Karpas-422 (cell line): ENCODE results near the gene PTH. TPM values are rescaled to one million over a fixed set of nuclear protein-coding genes. Genes with fewer than 3 reads are reported as not detected.
A peak's percentile ranks its signal among the peaks of the same experiment; 100 is the strongest.

Source experiments
- DNase-seq: peaks from one replicate; pipeline ENCODE4 v3.0.0-alpha.2; 2015
- H2AFZ ChIP-seq: fragments of 200-600 bp; sonication (generic); 2 replicates; pipeline ENCODE4 v1.6.1; 2014; ENCODE audit warnings: antibody characterized with exemption, low read length, mixed read lengths
- H3K27ac ChIP-seq: fragments of 200-600 bp; sonication (generic); 2 replicates; pipeline ENCODE4 v1.5.1; 2014; ENCODE audit warnings: mild to moderate bottlenecking, low read length, moderate library complexity
- H3K27me3 ChIP-seq: fragments of 200-600 bp; sonication (generic); 2 replicates; pipeline ENCODE4 v1.6.1; 2014; ENCODE audit warnings: low read length, mixed read lengths
- H3K36me3 ChIP-seq: fragments of 200-600 bp; sonication (generic); 2 replicates; pipeline ENCODE4 v1.6.1; 2014; ENCODE audit warnings: low read length, mixed read lengths; ENCODE audit not compliant: insufficient read depth
- H3K4me1 ChIP-seq: fragments of 200-600 bp; sonication (generic); 2 replicates; pipeline ENCODE4 v1.6.1; 2014; ENCODE audit warnings: mild to moderate bottlenecking, low read length, mixed read lengths
- H3K4me2 ChIP-seq: fragments of 200-600 bp; sonication (generic); 2 replicates; pipeline ENCODE4 v1.6.1; 2014; ENCODE audit warnings: low read length, low read depth, mild to moderate bottlenecking; ENCODE audit not compliant: poor library complexity, severe bottlenecking
- H3K4me3 ChIP-seq: fragments of 200-600 bp; sonication (generic); 2 replicates; pipeline ENCODE4 v1.5.1; 2014; ENCODE audit warnings: mild to moderate bottlenecking, antibody characterized with exemption, low read length, mixed read lengths
- H3K79me2 ChIP-seq: fragments of 200-600 bp; sonication (generic); 2 replicates; pipeline ENCODE4 v1.6.1; 2014; ENCODE audit warnings: mild to moderate bottlenecking, low read length, mixed read lengths
- H3K9ac ChIP-seq: fragments of 200-600 bp; sonication (generic); 2 replicates; pipeline ENCODE4 v1.6.0; 2014; ENCODE audit warnings: low read length
- H3K9me2 ChIP-seq: fragments of 200-600 bp; sonication (generic), shearing (Covaris generic); replicated peaks from 2 replicates; pipeline ENCODE4 v1.6.0; 2014; ENCODE audit warnings: mild to moderate bottlenecking, low read length, moderate library complexity; ENCODE audit not compliant: insufficient read depth
- H3K9me3 ChIP-seq: fragments of 300-700, 200-600 bp; sonication (generic); 2 replicates; pipeline ENCODE4 v1.6.1; 2014; ENCODE audit warnings: low read length, mixed read lengths
- H4K20me1 ChIP-seq: fragments of 200-600 bp; sonication (generic); 2 replicates; pipeline ENCODE4 v1.6.1; 2014; ENCODE audit warnings: mild to moderate bottlenecking, antibody characterized with exemption, low read length, low read depth; ENCODE audit not compliant: insufficient read depth
- total RNA-seq: library from RNA; depleted of rRNA; stranded (reverse); fragments of >200 nt; shearing (Covaris generic); gene quantifications from 2 replicates; pipeline ENCODE4 v1.2.3, GENCODE V29; 2014; ENCODE audit warnings: low replicate concordance

PTH gene
- total RNA-seq, 1 experiment from 2014 or later = not detected

DNA sequence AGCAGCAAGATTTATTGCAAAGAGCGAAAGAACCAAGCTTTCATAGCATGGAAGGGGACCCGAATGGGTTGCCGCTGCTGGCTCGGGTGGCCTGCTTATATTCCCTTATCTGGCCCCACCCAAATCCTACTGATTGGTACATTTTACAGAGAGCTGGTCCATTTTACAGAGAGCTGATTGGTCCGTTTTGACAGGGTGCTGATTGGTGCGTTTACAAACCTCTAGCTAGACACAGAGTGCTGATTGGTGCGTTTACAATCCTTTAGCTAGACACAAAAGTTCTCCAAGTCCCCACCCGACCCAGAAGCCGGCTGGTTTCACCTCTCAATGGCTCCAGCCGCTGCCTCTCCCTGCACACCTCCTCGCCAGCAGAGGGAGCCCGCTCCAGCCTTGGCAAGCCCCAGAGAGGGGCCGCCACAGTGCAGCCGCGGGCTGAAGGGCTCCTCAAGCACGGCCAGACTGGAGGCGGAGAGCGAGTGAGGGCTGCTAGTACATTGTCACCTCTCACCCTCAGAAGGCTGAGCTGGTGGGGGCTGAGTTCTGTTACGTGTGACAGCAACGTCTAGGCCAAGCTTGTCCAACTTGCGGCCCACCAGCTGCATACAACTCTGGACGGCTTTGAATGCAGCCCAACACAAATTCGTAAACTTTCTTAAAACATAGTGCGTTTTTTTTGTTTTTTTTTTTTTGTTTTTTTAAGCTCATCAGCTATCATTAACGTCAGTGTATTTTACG lies 8.7 kb downstream of the PTH start:
- H3K27me3 ChIP-seq = no peaks in the 10 kb centered on the region
- no peak overlapping the region for H2AFZ ChIP-seq
- H3K79me2 ChIP-seq = no peaks in the 10 kb centered on the region
- no peaks in the 10 kb centered on the region for H3K36me3 ChIP-seq
- peak; percentile 76 for DNase-seq
- no peak overlapping the region for H3K9ac ChIP-seq
- H4K20me1 ChIP-seq = no peaks in the 10 kb centered on the region
- H3K4me2 ChIP-seq = no peak overlapping the region
- H3K9me3 ChIP-seq = no peaks in the 10 kb centered on the region
- no peak overlapping the region for H3K4me3 ChIP-seq
- H3K27ac ChIP-seq = no peak overlapping the region
- H3K9me2 ChIP-seq = no peaks in the 10 kb centered on the region
- no peaks in the 10 kb centered on the region for H3K4me1 ChIP-seq

- Histone ChIP-seq H3K4me1 (no peaks in the 10 kb centered on the region), H3K79me2 (no peaks in the 10 kb centered on the region), H3K9me2 (no peaks in the 10 kb centered on the region), H3K36me3 (no peaks in the 10 kb centered on the region), H3K27me3 (no peaks in the 10 kb centered on the region; the same call in 1 of the 2 replicates), H4K20me1 (no peaks in the 10 kb centered on the region), H3K9ac (no peak overlapping the region), H3K27ac (no peak overlapping the region), H3K4me3 (no peak overlapping the region), H3K4me2 (no peak overlapping the region), H3K9me3 (no peaks in the 10 kb centered on the region), H2AFZ (no peak overlapping the region)
- no peak for DNase-seq
Observed at GRCh38 chr11:13480198-13480597, 15.6 kb downstream of the PTH start.

DNA sequence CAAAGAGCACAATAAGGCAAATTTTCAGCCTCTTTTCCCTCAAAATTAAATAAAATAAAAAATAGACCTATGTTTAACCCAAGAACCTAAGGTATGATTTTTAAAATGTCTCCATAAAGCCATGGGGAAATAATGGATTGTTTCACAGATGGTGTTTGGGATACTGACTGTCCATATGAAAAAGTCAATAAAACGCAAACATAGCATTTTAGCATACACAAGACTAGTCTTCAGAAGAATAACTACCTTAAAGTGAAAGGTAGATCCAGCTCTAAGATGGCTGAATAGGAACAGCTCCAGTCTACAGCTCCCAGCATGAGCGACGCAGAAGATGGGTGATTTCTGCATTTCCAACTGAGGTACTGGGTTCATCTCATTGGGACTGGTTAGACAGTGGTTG lies 16.1 kb downstream of the PTH start:
- no peak overlapping the region for H3K9ac ChIP-seq
- H3K79me2 ChIP-seq = no peaks in the 10 kb centered on the region
- no peaks in the 10 kb centered on the region for H3K36me3 ChIP-seq
- no peaks in the 10 kb centered on the region for H3K9me3 ChIP-seq
- no peaks in the 10 kb centered on the region for H3K9me2 ChIP-seq
- no peak overlapping the region for H3K4me2 ChIP-seq
- H2AFZ ChIP-seq = no peak overlapping the region
- no peaks in the 10 kb centered on the region for H3K4me1 ChIP-seq
- H3K4me3 ChIP-seq = no peak overlapping the region
- H4K20me1 ChIP-seq = no peaks in the 10 kb centered on the region
- H3K27me3 ChIP-seq = no peaks in the 10 kb centered on the region; the same call in 1 of the 2 replicates
- no peak overlapping the region for H3K27ac ChIP-seq
- DNase-seq = no peak

GRCh38 chr11:13475091-13475490 lies 20.7 kb downstream of the PTH start:
- Histone ChIP-seq H3K36me3 (no peaks in the 10 kb centered on the region), H3K79me2 (no peaks in the 10 kb centered on the region), H3K27ac (no peak overlapping the region), H3K4me3 (no peak overlapping the region), H2AFZ (no peak overlapping the region), H3K9ac (no peak overlapping the region), H3K4me1 (no peaks in the 10 kb centered on the region), H3K27me3 (no peaks in the 10 kb centered on the region; the same call in 1 of the 2 replicates), H3K4me2 (no peak overlapping the region), H3K9me3 (no peaks in the 10 kb centered on the region), H4K20me1 (no peaks in the 10 kb centered on the region), H3K9me2 (no peaks in the 10 kb centered on the region)
- DNase-seq = no peak

GRCh38 chr11:13473013-13473722 lies 22.6 kb downstream of the PTH start:
- H3K27me3 ChIP-seq = no peaks in the 10 kb centered on the region; the same call in 1 of the 2 replicates
- H3K9me2 ChIP-seq = no peaks in the 10 kb centered on the region
- no peak for DNase-seq
- no peaks in the 10 kb centered on the region for H3K79me2 ChIP-seq
- H3K9ac ChIP-seq = no peak overlapping the region
- H3K4me3 ChIP-seq = no peak overlapping the region
- H3K36me3 ChIP-seq = no peaks in the 10 kb centered on the region
- H2AFZ ChIP-seq = no peak overlapping the region
- H3K27ac ChIP-seq = no peak overlapping the region
- H3K4me2 ChIP-seq = no peak overlapping the region
- no peaks in the 10 kb centered on the region for H3K4me1 ChIP-seq
- no peaks in the 10 kb centered on the region for H4K20me1 ChIP-seq
- no peaks in the 10 kb centered on the region for H3K9me3 ChIP-seq

GRCh38 chr11:13468750-13469149 lies 27.0 kb downstream of the PTH start:
- Histone ChIP-seq H3K9me3 (no peaks in the 10 kb centered on the region), H3K27ac (no peak overlapping the region), H3K9ac (no peak overlapping the region), H3K9me2 (no peaks in the 10 kb centered on the region), H3K4me1 (peaks cover 6% of the 10 kb centered on the region), H4K20me1 (no peaks in the 10 kb centered on the region), H3K4me2 (no peak overlapping the region), H3K79me2 (no peaks in the 10 kb centered on the region), H3K36me3 (no peaks in the 10 kb centered on the region), H2AFZ (no peak overlapping the region), H3K27me3 (no peaks in the 10 kb centered on the region), H3K4me3 (no peak overlapping the region)
- DNase-seq = no peak

DNA sequence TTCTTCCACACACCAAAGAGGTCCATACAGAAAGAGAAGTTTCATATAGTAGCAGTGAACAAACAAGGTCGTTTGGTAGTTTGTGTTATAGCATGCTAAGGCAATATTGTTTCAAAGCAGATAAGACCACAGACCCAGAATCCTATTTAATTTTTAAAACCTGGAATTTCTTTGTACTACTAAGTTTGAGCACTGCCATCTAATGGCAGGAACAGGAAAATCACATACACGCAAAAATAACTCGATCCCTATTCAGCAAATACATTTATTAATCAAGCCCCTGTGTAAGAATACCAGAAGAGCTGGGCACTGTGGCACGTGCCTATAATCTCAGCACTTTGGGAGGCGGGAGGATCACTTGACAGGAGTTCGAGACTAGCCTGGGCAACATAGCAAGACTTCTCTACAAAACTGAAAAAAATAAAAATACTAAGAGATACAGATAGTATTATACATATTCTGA lies 29.9 kb downstream of the PTH start:
- peaks cover 22% of the 10 kb centered on the region for H3K4me1 ChIP-seq
- H3K9me3 ChIP-seq = no peaks in the 10 kb centered on the region
- peak; percentile 61 for DNase-seq
- no peak overlapping the region for H3K27ac ChIP-seq
- H3K9ac ChIP-seq = no peak overlapping the region
- H3K79me2 ChIP-seq = peaks cover 19% of the 10 kb centered on the region
- H4K20me1 ChIP-seq = no peaks in the 10 kb centered on the region
- no peak overlapping the region for H2AFZ ChIP-seq
- no peak overlapping the region for H3K4me3 ChIP-seq
- no peaks in the 10 kb centered on the region for H3K36me3 ChIP-seq
- no peak overlapping the region for H3K4me2 ChIP-seq
- no peaks in the 10 kb centered on the region for H3K27me3 ChIP-seq
- H3K9me2 ChIP-seq = no peaks in the 10 kb centered on the region

DNA sequence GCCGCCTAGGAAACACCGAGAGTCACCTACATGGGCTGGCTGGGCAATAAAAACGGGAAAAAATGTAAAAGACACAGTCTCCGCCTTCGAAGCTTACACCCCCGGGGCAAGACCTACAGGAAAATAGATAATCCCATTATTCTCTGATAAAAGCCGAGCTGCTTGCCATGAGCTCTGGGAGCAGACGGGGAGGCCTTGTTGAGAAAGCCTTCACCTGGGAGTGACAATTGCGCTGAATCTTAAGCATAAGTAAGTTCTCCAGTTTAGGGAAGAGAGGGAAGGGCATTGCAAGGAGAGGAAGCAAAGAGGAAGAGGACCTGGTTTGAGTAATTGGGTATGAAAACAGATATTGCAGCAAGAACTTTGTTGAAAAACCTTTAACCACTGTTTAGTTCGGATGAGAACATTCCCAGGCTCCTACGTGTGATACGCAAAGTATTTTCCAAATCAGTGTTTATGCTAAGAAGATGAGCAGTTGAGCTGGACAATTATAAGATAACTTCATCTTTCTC lies 32.0 kb downstream of the PTH start:
- no peaks in the 10 kb centered on the region for H4K20me1 ChIP-seq
- peak overlapping the region; percentile 90 for H3K4me3 ChIP-seq
- H2AFZ ChIP-seq = peak overlapping the region; percentile 88
- H3K4me1 ChIP-seq = peaks cover 31% of the 10 kb centered on the region
- no peaks in the 10 kb centered on the region for H3K9me3 ChIP-seq
- peak overlapping the region; percentile 89 for H3K9ac ChIP-seq
- H3K9me2 ChIP-seq = no peaks in the 10 kb centered on the region
- no peak for DNase-seq
- no peak overlapping the region for H3K27ac ChIP-seq
- no peaks in the 10 kb centered on the region for H3K27me3 ChIP-seq
- peaks cover 6% of the 10 kb centered on the region; the same call in 1 of the 2 replicates for H3K36me3 ChIP-seq
- peak overlapping the region; percentile 100 for H3K4me2 ChIP-seq
- peaks cover 38% of the 10 kb centered on the region for H3K79me2 ChIP-seq
